K562 (cell line): ENCODE results near the gene RNASEH2C. TPM values are rescaled to one million over a fixed set of nuclear protein-coding genes. Genes with fewer than 3 reads are reported as not detected.
A peak's percentile ranks its signal among the peaks of the same experiment; 100 is the strongest.

Source experiments
- ATAC-seq: fragments of 200-7000 bp; cut with Tn5 transposase; 3 replicates; pipeline ENCODE4 v1.9.1; 2020; ENCODE audit warnings: moderate library complexity
- BruUV-seq: library from RNA; stranded (reverse); fragments of 400-500 nt; replicated peaks from 2 replicates; lab custom pipeline; 2021; lab: Mats Ljungman, UMichigan
- CTCF ChIA-PET: fragments of 300-600 bp; formaldehyde crosslinking; extraction: SDS; loops from one replicate; lab custom pipeline; 2021; ENCODE audit warnings: low intra/inter-chr PET ratio; lab: Yijun Ruan, JAX
- POLR2A ChIA-PET: fragments of 300-600, 350-650 bp; sonication (Branson Sonifier 250); formaldehyde crosslinking; extraction: SDS; loops from one replicate; lab custom pipeline; 2021; ENCODE audit warnings: antibody characterized with exemption, inconsistent platforms; lab: Yijun Ruan, JAX
- DNase-seq, 4 experiments: peaks; one replicate each; pipeline versions ENCODE4 v3.0.0 to v3.0.0-alpha.2; 2011 to 2018; ENCODE audit warnings: low spot score in 3 of 4, mixed read lengths in 3 of 4; ENCODE audit errors: extremely low read depth in 1 of 4
- FAIRE-seq: peaks from 2 replicates; lab custom pipeline; 2011; peaks lifted over from hg19 to GRCh38; lab: Jason Lieb, UNC
- H2AFZ ChIP-seq: 2 replicates; pipeline ENCODE4 v1.6.0; 2011; ENCODE audit warnings: low read depth, low read length, control low read depth, inconsistent platforms
- H3K27ac ChIP-seq: fragments of 200-600 bp; 3 replicates; pipeline ENCODE4 v1.8.0; 2011; ENCODE audit warnings: low read depth, mild to moderate bottlenecking, control low read depth, inconsistent platforms, low read length, moderate library complexity, mixed read lengths; ENCODE audit errors: extremely low read depth
- H3K27me3 ChIP-seq, 2 experiments: fragments of 300-600 bp in 1 of 2; 2 replicates in 1 of 2; 3 replicates in 1 of 2; pipeline versions ENCODE4 v1.6.0 to v1.8.0; 2011; ENCODE audit warnings: inconsistent platforms in 2 of 2, low read length in 2 of 2, mild to moderate bottlenecking in 1 of 2, mixed read lengths in 1 of 2, moderate library complexity in 1 of 2; ENCODE audit not compliant: control insufficient read depth in 2 of 2, insufficient read depth in 2 of 2
- H3K36me3 ChIP-seq: fragments of 300-600 bp; 3 replicates; pipeline ENCODE4 v1.8.0; 2011; ENCODE audit warnings: mild to moderate bottlenecking, low read length, inconsistent platforms; ENCODE audit not compliant: control insufficient read depth, insufficient read depth
- H3K4me1 ChIP-seq, 2 experiments: fragments of 200-600 bp in 1 of 2; replicated peaks in 1 of 2; 2 replicates in 1 of 2; 3 replicates in 1 of 2; pipeline versions ENCODE4 v1.5.1 to v1.8.0; 2011; ENCODE audit warnings: inconsistent platforms in 2 of 2, low read length in 2 of 2, mild to moderate bottlenecking in 1 of 2, mixed read lengths in 1 of 2, moderate library complexity in 1 of 2; ENCODE audit not compliant: control insufficient read depth in 2 of 2, insufficient read depth in 2 of 2
- H3K4me2 ChIP-seq: 2 replicates; pipeline ENCODE4 v1.6.1; 2011; ENCODE audit warnings: low read length, control low read depth, inconsistent platforms, mixed read lengths; ENCODE audit not compliant: insufficient read depth
- H3K4me3 ChIP-seq: fragments of 200-600 bp; sonication (generic), shearing (Covaris generic); 2 replicates; pipeline ENCODE4 v1.5.1; 2016; ENCODE audit warnings: control low read depth, inconsistent platforms
- H3K79me2 ChIP-seq: fragments of 200-600 bp; 3 replicates; pipeline ENCODE4 v1.8.0; 2011; ENCODE audit warnings: low read length, inconsistent platforms; ENCODE audit not compliant: control insufficient read depth, insufficient read depth
- H3K9ac ChIP-seq, 2 experiments: 2 replicates each; pipeline versions ENCODE4 v1.6.0 to v1.6.1; 2011; ENCODE audit warnings: low read depth in 2 of 2, low read length in 2 of 2, control low read depth in 1 of 2, inconsistent platforms in 1 of 2, mild to moderate bottlenecking in 1 of 2, mixed read lengths in 1 of 2; ENCODE audit not compliant: insufficient read depth in 1 of 2
- H3K9me1 ChIP-seq: one replicate; pipeline ENCODE4 v1.6.0; 2011; ENCODE audit warnings: inconsistent platforms, mild to moderate bottlenecking, low read length, moderate library complexity; ENCODE audit not compliant: control insufficient read depth, insufficient read depth
- H3K9me3 ChIP-seq: replicated peaks from 2 replicates; pipeline ENCODE4 v1.5.1; 2011; ENCODE audit warnings: low read depth, low read length, inconsistent platforms; ENCODE audit not compliant: control insufficient read depth, insufficient read depth
- H4K20me1 ChIP-seq: replicated peaks from 2 replicates; pipeline ENCODE4 v1.6.1; 2011; ENCODE audit warnings: low read length, inconsistent platforms, mixed read lengths; ENCODE audit not compliant: control insufficient read depth, insufficient read depth
- CBX2 ChIP-seq: fragments of 200-600 bp; sonication (generic); IDR thresholded peaks from one replicate; pipeline ENCODE4 v1.6.1; 2012; ENCODE audit warnings: mild to moderate bottlenecking, low read length, inconsistent platforms; ENCODE audit not compliant: insufficient read depth, poor library complexity, severe bottlenecking
- MEIS2 ChIP-seq: fragments of 450-650 bp; IDR thresholded peaks from 2 replicates; pipeline ENCODE4 v1.6.1; 2014; ENCODE audit warnings: mild to moderate bottlenecking; ENCODE audit not compliant: partially characterized antibody
- MIER1 ChIP-seq: fragments of 450-650 bp; IDR thresholded peaks from 2 replicates; pipeline ENCODE4 v1.6.1; 2016; ENCODE audit warnings: antibody characterized with exemption, mild to moderate bottlenecking, low read depth
- NCOA2 ChIP-seq, 2 experiments: fragments of 450-650 bp; IDR thresholded peaks; 2 replicates each; pipeline ENCODE4 v1.6.1; 2018; ENCODE audit warnings: mild to moderate bottlenecking in 2 of 2, moderate library complexity in 1 of 2; ENCODE audit not compliant: partially characterized antibody in 2 of 2
- PPARD ChIP-seq: fragments of 250-450 bp; sonication (Bioruptor Pico); IDR thresholded peaks from 2 replicates; pipeline ENCODE4 v1.8.0; 2022; ENCODE audit warnings: inconsistent platforms, mild to moderate bottlenecking, moderate library complexity
- PTTG1 ChIP-seq: fragments of 450-650 bp; IDR thresholded peaks from 2 replicates; pipeline ENCODE4 v1.6.1; 2016; ENCODE audit warnings: low read depth, mild to moderate bottlenecking, missing genetic modification characterization, missing compliant biosample characterization
- RAD51 ChIP-seq: fragments of 450-650 bp; IDR thresholded peaks from 2 replicates; pipeline ENCODE4 v1.7.1; 2016; ENCODE audit warnings: low read depth, mild to moderate bottlenecking, borderline replicate concordance
- RB1 ChIP-seq: fragments of 450-650 bp; IDR thresholded peaks from 2 replicates; pipeline ENCODE4 v1.6.1; 2017; ENCODE audit warnings: low read depth, mild to moderate bottlenecking
- RBBP5 ChIP-seq: fragments of 200-600 bp; sonication (generic); IDR thresholded peaks from 2 replicates; pipeline ENCODE4 v1.6.1; 2012; ENCODE audit warnings: borderline replicate concordance, mild to moderate bottlenecking, low read length, control low read depth, inconsistent platforms; ENCODE audit not compliant: insufficient read depth, poor library complexity, severe bottlenecking
- RBM25 ChIP-seq: fragments of 200-400 bp; formaldehyde crosslinking; IDR thresholded peaks from 2 replicates; pipeline ENCODE4 v1.6.1; 2018; ENCODE audit warnings: low read length, low read depth, moderate library complexity; ENCODE audit not compliant: severe bottlenecking
- TCF7L2 ChIP-seq: fragments of 150-350 bp; IDR thresholded peaks from 2 replicates; pipeline ENCODE4 v1.6.1; 2016; ENCODE audit warnings: low read depth, mild to moderate bottlenecking, low read length, moderate library complexity
- ZNF121 ChIP-seq: sonication (generic); formaldehyde crosslinking; conservative IDR thresholded peaks from 2 replicates; pipeline ENCODE4 v1.8.0; 2022; ENCODE audit warnings: missing genetic modification reagents
- WGBS: fragments of 100-300 bp; shearing (Covaris generic); methylation state at CpG from one replicate; pipeline ENCODE4 v1.1.6; 2016; ENCODE audit warnings: low coverage, mixed read lengths; ENCODE audit not compliant: insufficient coverage; ENCODE audit errors: missing lambda C conversion rate; 5-methylcytosine and 5-hydroxymethylcytosine counted together
- in situ Hi-C: fragments of 300-500 bp; cut with MboI; formaldehyde crosslinking; loops from 4 replicates; pipeline ENCODE4 v1.15.0; 2018; ENCODE audit warnings: inconsistent platforms, mixed read lengths
- intact Hi-C: fragments of 100-400 bp; cut with micrococcal nuclease; formaldehyde crosslinking; loops from 2 replicates; pipeline ENCODE4 v1.14.2; 2022
- polyA plus RNA-seq, 8 experiments: library from polyadenylated mRNA; depleted of rRNA in 4 of 8; stranded (reverse) in 5 of 8; unstranded in 3 of 8; fragments of >200 nt; fragmentation: Nextera tagmentation in 2 of 8; fragmentation: Illumina TruSeq in 1 of 8; extraction: Ambion mirVana in 2 of 8; extraction: Trizol in 1 of 8; gene quantifications; 2 replicates each; pipeline versions ENCODE4 v1.2.1 to v1.2.3, GENCODE V29; 2011 to 2014; ENCODE audit warnings: inconsistent platforms in 1 of 8, missing spikeins in 1 of 8
- total RNA-seq, 7 experiments: library from RNA; depleted of rRNA in 6 of 7; stranded (reverse); fragments of >200 nt in 6 of 7; fragmentation: Illumina TruSeq in 2 of 7; extraction: Trizol in 2 of 7; gene quantifications; 2 replicates each; pipeline versions ENCODE4 v1.2.1 to v1.2.3, GENCODE V29; 2011 to 2021; ENCODE audit warnings: low replicate concordance in 1 of 7
- TF ChIP-seq, protein P1 (sequence below): fragments of 250-450 bp; sonication (Bioruptor Pico); IDR thresholded peaks from 2 replicates; pipeline ENCODE4 v1.5.0; 2020; ENCODE audit warnings: mild to moderate bottlenecking
- TF ChIP-seq, protein P2 (sequence below), 2 experiments: fragments of 450-650 bp in 1 of 2; sonication (generic) in 1 of 2; formaldehyde crosslinking; conservative IDR thresholded peaks; 2 replicates each; pipeline versions ENCODE4 v1.4.0 to v1.8.1; 2020 to 2022; ENCODE audit warnings: mild to moderate bottlenecking in 1 of 2, missing genetic modification reagents in 1 of 2

The RNASEH2C gene
- total and polyA plus RNA-seq, 9 of the 15 experiments (the other 6 are each of a cell fraction or from before 2014, with no cell fraction given) = 5.4 to 78.2 (median 15.6) TPM

DNA sequence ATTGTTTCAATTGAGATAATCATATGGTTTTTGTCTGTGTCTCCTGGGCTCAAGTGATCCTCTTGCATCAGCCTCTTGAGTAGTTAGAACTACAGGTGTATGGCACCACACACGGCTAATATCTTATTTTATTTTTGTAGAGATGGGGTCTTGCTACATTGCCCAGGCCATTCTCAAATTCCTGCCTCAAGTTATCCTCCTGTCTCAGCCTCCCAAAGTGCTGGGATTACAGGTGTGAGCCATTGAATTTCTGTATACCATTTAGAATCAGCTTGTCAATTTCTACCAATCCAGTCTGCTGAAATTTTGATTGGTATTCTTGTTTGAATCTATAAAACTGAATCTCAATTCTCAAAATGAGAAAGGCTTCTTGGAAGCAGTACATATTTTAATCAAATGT, 18.9 kb downstream of the RNASEH2C start:
- Histone ChIP-seq H3K27me3 (peaks cover 0 to 2% of the 10 kb centered on the region in 2 experiments; a peak in 2 of 5 replicates), H3K9ac (no peak overlapping the region), H3K4me2 (no peak overlapping the region), H3K36me3 (no peaks in the 10 kb centered on the region), H3K9me1 (no peaks in the 10 kb centered on the region), H4K20me1 (0 out of 2 replicates have a peak, but pooled peaks cover 3% of the 10 kb centered on the region), H3K27ac (no peak overlapping the region), H3K79me2 (no peaks in the 10 kb centered on the region), H2AFZ (no peak overlapping the region), H3K9me3 (no peaks in the 10 kb centered on the region), H3K4me3 (no peak overlapping the region), H3K4me1 (peaks cover 3 to 10% of the 10 kb centered on the region in 2 experiments; a peak in 2 of 5 replicates)
- in situ Hi-C loops = no loop called here
- TF ChIP-seq RBM25 (peak; percentile 64), CBX2 (peak; percentile 20), PTTG1 (tag) (no peak), RAD51 (no peak), ZNF121 (CRISPR knock-in tag) (peak; percentile 63)
- ChIA-PET CTCF (no interaction called here), POLR2A (interaction anchor here (0.9 kb wide), 1 partner anchor 10 kb away, joined by 4 read pairs; no protein-coding TSS in a partner anchor)
- ATAC-seq = no peak
- 11% methylated on average over 1 of the region's 1 CpG for WGBS
- BruUV-seq = no TSS peak
- no peak for DNase-seq
- intact Hi-C loops = no loop called here
- no peak for FAIRE-seq

DNA sequence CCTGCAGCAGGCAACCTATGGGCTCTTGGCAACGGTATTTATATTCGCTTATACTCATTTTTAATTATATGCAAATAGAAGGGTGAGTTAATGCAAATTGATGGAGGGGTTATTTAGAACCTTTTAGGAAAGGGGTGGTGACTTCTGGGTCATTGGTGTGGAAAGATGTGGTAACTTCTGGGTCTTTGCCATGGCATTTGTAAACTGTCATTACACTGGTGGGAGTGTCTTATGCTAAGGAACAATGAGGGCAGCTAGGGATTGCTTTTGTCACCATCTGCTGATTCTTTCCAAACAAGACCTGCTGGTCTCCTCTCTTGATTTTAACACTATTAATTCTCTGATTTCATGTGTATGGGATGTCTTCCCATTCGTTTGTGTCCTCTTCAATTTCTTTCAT, 20.2 kb downstream of the RNASEH2C start:
- Histone ChIP-seq H3K9me3 (no peaks in the 10 kb centered on the region), H4K20me1 (0 out of 2 replicates have a peak, but pooled peaks cover 3% of the 10 kb centered on the region), H3K79me2 (no peaks in the 10 kb centered on the region), H3K4me3 (no peak overlapping the region), H3K9me1 (no peaks in the 10 kb centered on the region), H3K27ac (no peak overlapping the region), H2AFZ (no peak overlapping the region), H3K9ac (no peak overlapping the region), H3K4me2 (no peak overlapping the region), H3K27me3 (peaks cover 0 to 2% of the 10 kb centered on the region in 2 experiments; a peak in 2 of 5 replicates), H3K36me3 (no peaks in the 10 kb centered on the region), H3K4me1 (peaks cover 0 to 10% of the 10 kb centered on the region in 2 experiments; a peak in 2 of 5 replicates)
- ChIA-PET POLR2A (no interaction called here), CTCF (interaction anchor here (0.6 kb wide), 1 partner anchor 115 kb away, joined by 3 read pairs; no protein-coding TSS in a partner anchor)
- ATAC-seq = no peak
- WGBS = 3% methylated on average over 3 of the region's 3 CpGs
- intact Hi-C loops (no loop called here), in situ Hi-C loops (no loop called here)
- no peak for DNase-seq
- BruUV-seq = no TSS peak
- no peak for FAIRE-seq
- no peak for TF ChIP-seq PPARD
- TF ChIP-seq MEIS2 = peak; percentile 10
- TF ChIP-seq RBBP5 = no peak
- no peak for TF ChIP-seq MIER1
- TF ChIP-seq, protein P1, sequence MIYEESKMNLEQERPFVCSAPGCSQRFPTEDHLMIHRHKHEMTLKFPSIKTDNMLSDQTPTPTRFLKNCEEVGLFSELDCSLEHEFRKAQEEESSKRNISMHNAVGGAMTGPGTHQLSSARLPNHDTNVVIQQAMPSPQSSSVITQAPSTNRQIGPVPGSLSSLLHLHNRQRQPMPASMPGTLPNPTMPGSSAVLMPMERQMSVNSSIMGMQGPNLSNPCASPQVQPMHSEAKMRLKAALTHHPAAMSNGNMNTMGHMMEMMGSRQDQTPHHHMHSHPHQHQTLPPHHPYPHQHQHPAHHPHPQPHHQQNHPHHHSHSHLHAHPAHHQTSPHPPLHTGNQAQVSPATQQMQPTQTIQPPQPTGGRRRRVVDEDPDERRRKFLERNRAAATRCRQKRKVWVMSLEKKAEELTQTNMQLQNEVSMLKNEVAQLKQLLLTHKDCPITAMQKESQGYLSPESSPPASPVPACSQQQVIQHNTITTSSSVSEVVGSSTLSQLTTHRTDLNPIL = no peak
- TF ChIP-seq RB1 = no peak
- TF ChIP-seq, protein P2, sequence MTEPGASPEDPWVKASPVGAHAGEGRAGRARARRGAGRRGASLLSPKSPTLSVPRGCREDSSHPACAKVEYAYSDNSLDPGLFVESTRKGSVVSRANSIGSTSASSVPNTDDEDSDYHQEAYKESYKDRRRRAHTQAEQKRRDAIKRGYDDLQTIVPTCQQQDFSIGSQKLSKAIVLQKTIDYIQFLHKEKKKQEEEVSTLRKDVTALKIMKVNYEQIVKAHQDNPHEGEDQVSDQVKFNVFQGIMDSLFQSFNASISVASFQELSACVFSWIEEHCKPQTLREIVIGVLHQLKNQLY (CRISPR knock-in tag; conservative IDR thresholded peaks at IDR 0.05) = no peak
- TF ChIP-seq TCF7L2 = no peak
- no peak for TF ChIP-seq NCOA2 (IDR thresholded peaks at IDR 0.05; ENCODE audit: partially characterized antibody in 2 of 2)
